K562 (cell line): Measurements from ENCODE around the gene LMBR1. TPM values are rescaled to one million over a fixed set of nuclear protein-coding genes. Genes with fewer than 3 reads are reported as not detected.
"Not testable (repeated sequence)": the region's sequence is repeated elsewhere in the genome, so short reads cannot be mapped to it uniquely, and the experiment has no call there.

Source experiments
- ATAC-seq: fragments of 200-7000 bp; cut with Tn5 transposase; 3 replicates; pipeline ENCODE4 v1.9.1; 2020; ENCODE audit warnings: moderate library complexity
- BruUV-seq: library from RNA; stranded (reverse); fragments of 400-500 nt; replicated peaks from 2 replicates; lab custom pipeline; 2021; lab: Mats Ljungman, UMichigan
- CTCF ChIA-PET: fragments of 300-600 bp; formaldehyde crosslinking; extraction: SDS; loops from one replicate; lab custom pipeline; 2021; ENCODE audit warnings: low intra/inter-chr PET ratio; lab: Yijun Ruan, JAX
- POLR2A ChIA-PET: fragments of 300-600, 350-650 bp; sonication (Branson Sonifier 250); formaldehyde crosslinking; extraction: SDS; loops from one replicate; lab custom pipeline; 2021; ENCODE audit warnings: antibody characterized with exemption, inconsistent platforms; lab: Yijun Ruan, JAX
- DNase-seq, 4 experiments: peaks; one replicate each; pipeline versions ENCODE4 v3.0.0 to v3.0.0-alpha.2; 2011 to 2018; ENCODE audit warnings: low spot score in 3 of 4, mixed read lengths in 3 of 4; ENCODE audit errors: extremely low read depth in 1 of 4
- FAIRE-seq: peaks from 2 replicates; lab custom pipeline; 2011; peaks lifted over from hg19 to GRCh38; lab: Jason Lieb, UNC
- H2AFZ ChIP-seq: 2 replicates; pipeline ENCODE4 v1.6.0; 2011; ENCODE audit warnings: low read depth, low read length, control low read depth, inconsistent platforms
- H3K27ac ChIP-seq: fragments of 200-600 bp; 3 replicates; pipeline ENCODE4 v1.8.0; 2011; ENCODE audit warnings: low read depth, mild to moderate bottlenecking, control low read depth, inconsistent platforms, low read length, moderate library complexity, mixed read lengths; ENCODE audit errors: extremely low read depth
- H3K27me3 ChIP-seq, 2 experiments: fragments of 300-600 bp in 1 of 2; 2 replicates in 1 of 2; 3 replicates in 1 of 2; pipeline versions ENCODE4 v1.6.0 to v1.8.0; 2011; ENCODE audit warnings: inconsistent platforms in 2 of 2, low read length in 2 of 2, mild to moderate bottlenecking in 1 of 2, mixed read lengths in 1 of 2, moderate library complexity in 1 of 2; ENCODE audit not compliant: control insufficient read depth in 2 of 2, insufficient read depth in 2 of 2
- H3K36me3 ChIP-seq: fragments of 300-600 bp; 3 replicates; pipeline ENCODE4 v1.8.0; 2011; ENCODE audit warnings: mild to moderate bottlenecking, low read length, inconsistent platforms; ENCODE audit not compliant: control insufficient read depth, insufficient read depth
- H3K4me1 ChIP-seq, 2 experiments: fragments of 200-600 bp in 1 of 2; replicated peaks in 1 of 2; 2 replicates in 1 of 2; 3 replicates in 1 of 2; pipeline versions ENCODE4 v1.5.1 to v1.8.0; 2011; ENCODE audit warnings: inconsistent platforms in 2 of 2, low read length in 2 of 2, mild to moderate bottlenecking in 1 of 2, mixed read lengths in 1 of 2, moderate library complexity in 1 of 2; ENCODE audit not compliant: control insufficient read depth in 2 of 2, insufficient read depth in 2 of 2
- H3K4me2 ChIP-seq: 2 replicates; pipeline ENCODE4 v1.6.1; 2011; ENCODE audit warnings: low read length, control low read depth, inconsistent platforms, mixed read lengths; ENCODE audit not compliant: insufficient read depth
- H3K4me3 ChIP-seq: fragments of 200-600 bp; sonication (generic), shearing (Covaris generic); 2 replicates; pipeline ENCODE4 v1.5.1; 2016; ENCODE audit warnings: control low read depth, inconsistent platforms
- H3K79me2 ChIP-seq: fragments of 200-600 bp; 3 replicates; pipeline ENCODE4 v1.8.0; 2011; ENCODE audit warnings: low read length, inconsistent platforms; ENCODE audit not compliant: control insufficient read depth, insufficient read depth
- H3K9ac ChIP-seq, 2 experiments: 2 replicates each; pipeline versions ENCODE4 v1.6.0 to v1.6.1; 2011; ENCODE audit warnings: low read depth in 2 of 2, low read length in 2 of 2, control low read depth in 1 of 2, inconsistent platforms in 1 of 2, mild to moderate bottlenecking in 1 of 2, mixed read lengths in 1 of 2; ENCODE audit not compliant: insufficient read depth in 1 of 2
- H3K9me1 ChIP-seq: one replicate; pipeline ENCODE4 v1.6.0; 2011; ENCODE audit warnings: inconsistent platforms, mild to moderate bottlenecking, low read length, moderate library complexity; ENCODE audit not compliant: control insufficient read depth, insufficient read depth
- H3K9me3 ChIP-seq: replicated peaks from 2 replicates; pipeline ENCODE4 v1.5.1; 2011; ENCODE audit warnings: low read depth, low read length, inconsistent platforms; ENCODE audit not compliant: control insufficient read depth, insufficient read depth
- H4K20me1 ChIP-seq: replicated peaks from 2 replicates; pipeline ENCODE4 v1.6.1; 2011; ENCODE audit warnings: low read length, inconsistent platforms, mixed read lengths; ENCODE audit not compliant: control insufficient read depth, insufficient read depth
- ELF1 ChIP-seq: fragments of 200-800 bp; sonication (Bioruptor generic); IDR thresholded peaks from 2 replicates; pipeline ENCODE4 v1.6.1; 2016; ENCODE audit warnings: missing genetic modification characterization, missing compliant biosample characterization
- HNRNPH1 ChIP-seq: fragments of 200-400 bp; formaldehyde crosslinking; optimal IDR thresholded peaks from 2 replicates; pipeline ENCODE3; 2017; ENCODE audit warnings: low read depth, mild to moderate bottlenecking, low read length, moderate library complexity
- ZFP36 ChIP-seq: fragments of 150-350 bp; IDR thresholded peaks from 2 replicates; pipeline ENCODE4 v1.6.1; 2018; ENCODE audit warnings: low read length, low read depth; ENCODE audit not compliant: partially characterized antibody
- ZNF146 ChIP-seq: IDR thresholded peaks from one replicate; pipeline ENCODE4 v1.6.1; 2018; ENCODE audit warnings: missing compliant biosample characterization; ENCODE audit not compliant: unreplicated experiment
- ZNF407 ChIP-seq: fragments of 450-650 bp; IDR thresholded peaks from 2 replicates; pipeline ENCODE4 v1.6.1; 2016; ENCODE audit warnings: low read depth
- WGBS: fragments of 100-300 bp; shearing (Covaris generic); methylation state at CpG from one replicate; pipeline ENCODE4 v1.1.6; 2016; ENCODE audit warnings: low coverage, mixed read lengths; ENCODE audit not compliant: insufficient coverage; ENCODE audit errors: missing lambda C conversion rate; 5-methylcytosine and 5-hydroxymethylcytosine counted together
- in situ Hi-C: fragments of 300-500 bp; cut with MboI; formaldehyde crosslinking; loops from 4 replicates; pipeline ENCODE4 v1.15.0; 2018; ENCODE audit warnings: inconsistent platforms, mixed read lengths
- intact Hi-C: fragments of 100-400 bp; cut with micrococcal nuclease; formaldehyde crosslinking; loops from 2 replicates; pipeline ENCODE4 v1.14.2; 2022
- polyA plus RNA-seq, 8 experiments: library from polyadenylated mRNA; depleted of rRNA in 4 of 8; stranded (reverse) in 5 of 8; unstranded in 3 of 8; fragments of >200 nt; fragmentation: Nextera tagmentation in 2 of 8; fragmentation: Illumina TruSeq in 1 of 8; extraction: Ambion mirVana in 2 of 8; extraction: Trizol in 1 of 8; gene quantifications; 2 replicates each; pipeline versions ENCODE4 v1.2.1 to v1.2.3, GENCODE V29; 2011 to 2014; ENCODE audit warnings: inconsistent platforms in 1 of 8, missing spikeins in 1 of 8
- total RNA-seq, 7 experiments: library from RNA; depleted of rRNA in 6 of 7; stranded (reverse); fragments of >200 nt in 6 of 7; fragmentation: Illumina TruSeq in 2 of 7; extraction: Trizol in 2 of 7; gene quantifications; 2 replicates each; pipeline versions ENCODE4 v1.2.1 to v1.2.3, GENCODE V29; 2011 to 2021; ENCODE audit warnings: low replicate concordance in 1 of 7

Gene LMBR1
- total and polyA plus RNA-seq, 9 of the 15 experiments (the other 6 are each of a cell fraction or from before 2014, with no cell fraction given), result 7.7 to 90.0 (median 59.9) TPM

- H3K9me1 ChIP-seq, H3K27me3 ChIP-seq, H3K79me2 ChIP-seq, BruUV-seq, H3K27ac ChIP-seq, H3K4me3 ChIP-seq, H4K20me1 ChIP-seq, H2AFZ ChIP-seq, H3K4me1 ChIP-seq, H3K9ac ChIP-seq, FAIRE-seq, H3K4me2 ChIP-seq, CTCF ChIA-PET, H3K36me3 ChIP-seq, DNase-seq, in situ Hi-C loops, H3K9me3 ChIP-seq, ATAC-seq: not testable (repeated sequence)
- POLR2A ChIA-PET, result interaction anchor here (0.6 kb wide), 2 partner anchors 106 to 818 kb away, joined by 3 read pairs; no protein-coding TSS in a partner anchor
- 58% methylated on average over 5 of the region's 5 CpGs for WGBS
- intact Hi-C loops, result loop anchor here (10.0 kb wide), 2 partner anchors 103 to 843 kb away; no protein-coding TSS in a partner anchor
- peak; percentile 61 for TF ChIP-seq ZNF146
These were observed 245.7 kb downstream of the LMBR1 start for GRCh38 chr7:156647330-156647729.

- intact Hi-C loops, result loop anchor here (5.0 to 10.0 kb wide), 3 partner anchors 98 to 838 kb away; partner anchors contain the start of gene LMBR1
- CTCF ChIA-PET, result no interaction called here
- TF ChIP-seq ELF1 (tag) (no peak), HNRNPH1 (no peak), ZFP36 (no peak), ZNF407 (no peak)
These were observed 250.5 kb downstream of the LMBR1 start for GRCh38 chr7:156642306-156643045.

More at GRCh38 chr7:156642306-156643045, 250.5 kb downstream of the LMBR1 start:
- Histone ChIP-seq H3K4me3 (no peak overlapping the region), H3K9me1 (no peaks in the 10 kb centered on the region), H3K27ac (no peak overlapping the region), H3K27me3 (no peaks in the 10 kb centered on the region), H3K9ac (peak overlapping the region in 1 of 2 experiments; percentile 13; a peak in 1 of 4 replicates), H3K36me3 (0 out of 3 replicates have a peak, but pooled peaks cover under 1% of the 10 kb centered on the region), H3K9me3 (no peaks in the 10 kb centered on the region), H3K4me2 (no peak overlapping the region), H4K20me1 (no peaks in the 10 kb centered on the region), H2AFZ (no peak overlapping the region), H3K4me1 (peaks cover 5 to 20% of the 10 kb centered on the region in 2 experiments; a peak in 4 of 5 replicates), H3K79me2 (peaks cover 33% of the 10 kb centered on the region)
- POLR2A ChIA-PET, result interaction anchor here (1.2 to 2.3 kb wide), 3 partner anchors 8 to 200 kb away, joined by 3 to 13 read pairs (median 6); no protein-coding TSS in a partner anchor
- no TSS peak for BruUV-seq
- in situ Hi-C loops, result no loop called here
- FAIRE-seq, result no peak
- 53% methylated on average over 13 of the region's 13 CpGs for WGBS
- peak in 1 of 4 experiments; percentile 33 for DNase-seq
- no peak for ATAC-seq
